Stimulated activated CD8-positive, alpha-beta memory T cell treated with anti-CD3 and anti-CD28 coated beads, Interleukin-4, amount 100 ng/mL, for 48 hours (primary cell): ENCODE data around the gene FAHD1.
"Not testable (repeated sequence)": the region's sequence is repeated elsewhere in the genome, so short reads cannot be mapped to it uniquely, and the experiment has no call there.

Source experiments
- DNase-seq: peaks from one replicate; pipeline ENCODE4 v3.0.0-alpha.2; 2020

FAHD1 gene

GRCh38 chr16:1857433-1858097 is 30.6 kb downstream of the FAHD1 start:
- DNase-seq = no peak

GRCh38 chr16:1858189-1858865 is 31.3 kb downstream of the FAHD1 start:
- no peak for DNase-seq

- DNase-seq = no peak
Measured at GRCh38 chr16:1859650-1860049, 32.6 kb downstream of the FAHD1 start.

- DNase-seq = no peak
Measured at GRCh38 chr16:1861730-1862129, 34.7 kb downstream of the FAHD1 start.

- no peak for DNase-seq
Measured at GRCh38 chr16:1862394-1862793, 35.4 kb downstream of the FAHD1 start.

GRCh38 chr16:1863681-1864460 is 36.9 kb downstream of the FAHD1 start:
- no peak for DNase-seq

- DNase-seq = no peak
Measured at GRCh38 chr16:1865902-1866690, 39.1 kb downstream of the FAHD1 start.

- no peak for DNase-seq
Measured at GRCh38 chr16:1870365-1871082, 43.5 kb downstream of the FAHD1 start.

- DNase-seq = peak; percentile 71
Measured at GRCh38 chr16:1871974-1872635, 45.1 kb downstream of the FAHD1 start, which contains the start of gene MEIOB. Gene MEIOB (minus strand): TSS chr16:1872164. CDS start chr16:1868175, 3,989 bp downstream.

GRCh38 chr16:1874854-1875253 is 47.8 kb downstream of the FAHD1 start:
- no peak for DNase-seq

- DNase-seq = not testable (repeated sequence)
Measured at GRCh38 chr16:1876066-1876465, 49.1 kb downstream of the FAHD1 start.

- no peak for DNase-seq
Measured at GRCh38 chr16:1876468-1876867, 49.5 kb downstream of the FAHD1 start.

GRCh38 chr16:1877089-1877488 is 50.1 kb downstream of the FAHD1 start:
- DNase-seq = no peak

GRCh38 chr16:1877804-1878203 is 50.8 kb downstream of the FAHD1 start:
- no peak for DNase-seq

- no peak for DNase-seq
Measured at GRCh38 chr16:1878256-1878655, 51.2 kb downstream of the FAHD1 start.
